ENCODE measurements around the gene TMEM8B.
A peak's percentile ranks its signal among the peaks of the same experiment; 100 is the strongest.

Gene TMEM8B

DNA sequence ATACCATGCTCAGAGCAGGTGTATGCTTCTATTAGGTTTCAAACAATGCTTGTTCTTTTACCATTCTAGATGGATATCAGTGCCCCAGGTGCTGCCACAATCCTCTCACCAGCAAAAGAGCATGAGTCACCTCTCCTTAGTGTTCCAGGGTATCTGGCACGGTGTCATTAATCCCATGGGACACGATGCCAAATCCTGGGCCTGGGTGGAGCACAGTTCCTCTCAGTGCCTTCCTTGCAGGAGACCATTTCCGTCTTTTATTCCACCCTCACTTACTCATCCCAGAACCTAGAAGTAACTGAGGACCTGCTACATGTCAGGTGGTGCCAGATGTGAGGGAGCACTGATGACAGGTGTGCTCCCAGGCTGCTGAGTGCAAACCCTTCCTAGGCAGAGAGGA lies 42.5 kb downstream of the TMEM8B start:
- no peak for ATAC-seq
- TF ChIP-seq ZNF70 (CRISPR knock-in tag; IDR thresholded peaks at IDR 0.05) (no peak), CSDC2 (CRISPR knock-in tag; IDR thresholded peaks at IDR 0.05) (no peak), POU6F1 (CRISPR knock-in tag; IDR thresholded peaks at IDR 0.05; ENCODE audit: borderline replicate concordance, low read depth) (no peak), ARNTL (CRISPR knock-in tag; IDR thresholded peaks at IDR 0.05; ENCODE audit: borderline replicate concordance, low read depth) (no peak)
- TF ChIP-seq, protein P1, sequence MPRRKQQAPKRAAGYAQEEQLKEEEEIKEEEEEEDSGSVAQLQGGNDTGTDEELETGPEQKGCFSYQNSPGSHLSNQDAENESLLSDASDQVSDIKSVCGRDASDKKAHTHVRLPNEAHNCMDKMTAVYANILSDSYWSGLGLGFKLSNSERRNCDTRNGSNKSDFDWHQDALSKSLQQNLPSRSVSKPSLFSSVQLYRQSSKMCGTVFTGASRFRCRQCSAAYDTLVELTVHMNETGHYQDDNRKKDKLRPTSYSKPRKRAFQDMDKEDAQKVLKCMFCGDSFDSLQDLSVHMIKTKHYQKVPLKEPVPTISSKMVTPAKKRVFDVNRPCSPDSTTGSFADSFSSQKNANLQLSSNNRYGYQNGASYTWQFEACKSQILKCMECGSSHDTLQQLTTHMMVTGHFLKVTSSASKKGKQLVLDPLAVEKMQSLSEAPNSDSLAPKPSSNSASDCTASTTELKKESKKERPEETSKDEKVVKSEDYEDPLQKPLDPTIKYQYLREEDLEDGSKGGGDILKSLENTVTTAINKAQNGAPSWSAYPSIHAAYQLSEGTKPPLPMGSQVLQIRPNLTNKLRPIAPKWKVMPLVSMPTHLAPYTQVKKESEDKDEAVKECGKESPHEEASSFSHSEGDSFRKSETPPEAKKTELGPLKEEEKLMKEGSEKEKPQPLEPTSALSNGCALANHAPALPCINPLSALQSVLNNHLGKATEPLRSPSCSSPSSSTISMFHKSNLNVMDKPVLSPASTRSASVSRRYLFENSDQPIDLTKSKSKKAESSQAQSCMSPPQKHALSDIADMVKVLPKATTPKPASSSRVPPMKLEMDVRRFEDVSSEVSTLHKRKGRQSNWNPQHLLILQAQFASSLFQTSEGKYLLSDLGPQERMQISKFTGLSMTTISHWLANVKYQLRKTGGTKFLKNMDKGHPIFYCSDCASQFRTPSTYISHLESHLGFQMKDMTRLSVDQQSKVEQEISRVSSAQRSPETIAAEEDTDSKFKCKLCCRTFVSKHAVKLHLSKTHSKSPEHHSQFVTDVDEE (CRISPR knock-in tag; IDR thresholded peaks at IDR 0.05), result no peak

DNA sequence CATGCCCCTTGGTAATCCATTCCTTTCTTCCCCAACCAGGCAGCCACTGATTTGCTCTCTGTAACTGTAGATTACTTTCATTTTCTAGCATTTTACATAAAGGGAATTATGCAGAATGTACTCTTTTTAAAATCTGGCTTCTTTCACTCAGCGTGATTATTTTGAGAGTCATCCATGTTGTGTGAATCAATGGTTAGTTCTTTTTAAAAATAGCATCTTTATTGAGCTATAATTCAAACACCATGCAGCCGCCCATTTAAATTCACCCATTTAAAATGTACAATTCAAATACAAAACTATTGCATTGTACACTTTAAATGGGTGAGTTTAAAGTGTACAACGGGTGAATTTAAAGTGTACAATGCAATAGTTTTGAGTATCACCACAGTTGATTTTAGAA lies 43.5 kb downstream of the TMEM8B start:
- ATAC-seq, result no peak
- TF ChIP-seq, protein P2, sequence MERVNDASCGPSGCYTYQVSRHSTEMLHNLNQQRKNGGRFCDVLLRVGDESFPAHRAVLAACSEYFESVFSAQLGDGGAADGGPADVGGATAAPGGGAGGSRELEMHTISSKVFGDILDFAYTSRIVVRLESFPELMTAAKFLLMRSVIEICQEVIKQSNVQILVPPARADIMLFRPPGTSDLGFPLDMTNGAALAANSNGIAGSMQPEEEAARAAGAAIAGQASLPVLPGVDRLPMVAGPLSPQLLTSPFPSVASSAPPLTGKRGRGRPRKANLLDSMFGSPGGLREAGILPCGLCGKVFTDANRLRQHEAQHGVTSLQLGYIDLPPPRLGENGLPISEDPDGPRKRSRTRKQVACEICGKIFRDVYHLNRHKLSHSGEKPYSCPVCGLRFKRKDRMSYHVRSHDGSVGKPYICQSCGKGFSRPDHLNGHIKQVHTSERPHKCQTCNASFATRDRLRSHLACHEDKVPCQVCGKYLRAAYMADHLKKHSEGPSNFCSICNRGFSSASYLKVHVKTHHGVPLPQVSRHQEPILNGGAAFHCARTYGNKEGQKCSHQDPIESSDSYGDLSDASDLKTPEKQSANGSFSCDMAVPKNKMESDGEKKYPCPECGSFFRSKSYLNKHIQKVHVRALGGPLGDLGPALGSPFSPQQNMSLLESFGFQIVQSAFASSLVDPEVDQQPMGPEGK (CRISPR knock-in tag; IDR thresholded peaks at IDR 0.05; ENCODE audit: borderline replicate concordance), result no peak
- TF ChIP-seq ZNF70 (CRISPR knock-in tag; IDR thresholded peaks at IDR 0.05) (no peak), ESRRG (CRISPR knock-in tag; IDR thresholded peaks at IDR 0.05) (no peak), ZFP3 (CRISPR knock-in tag; IDR thresholded peaks at IDR 0.05) (no peak), RARB (CRISPR knock-in tag; IDR thresholded peaks at IDR 0.05) (no peak), ISL1 (CRISPR knock-in tag; IDR thresholded peaks at IDR 0.05) (no peak), ZFP30 (CRISPR knock-in tag; IDR thresholded peaks at IDR 0.05) (no peak), ZC3H10 (CRISPR knock-in tag; IDR thresholded peaks at IDR 0.05) (no peak), TCF4 (CRISPR knock-in tag; IDR thresholded peaks at IDR 0.05; ENCODE audit: borderline replicate concordance) (no peak), PPARA (CRISPR knock-in tag; IDR thresholded peaks at IDR 0.05; ENCODE audit: borderline replicate concordance) (no peak), ARNTL (CRISPR knock-in tag; IDR thresholded peaks at IDR 0.05; ENCODE audit: borderline replicate concordance, low read depth) (no peak), CSRNP3 (CRISPR knock-in tag; IDR thresholded peaks at IDR 0.05) (no peak), OSR1 (CRISPR knock-in tag; IDR thresholded peaks at IDR 0.05) (no peak), ZNF565 (CRISPR knock-in tag; conservative IDR thresholded peaks at IDR 0.05; ENCODE audit: low read depth) (no peak), GLIS3 (CRISPR knock-in tag; IDR thresholded peaks at IDR 0.05) (no peak), CSDC2 (CRISPR knock-in tag; IDR thresholded peaks at IDR 0.05) (no peak), ZNF8 (CRISPR knock-in tag; IDR thresholded peaks at IDR 0.05) (no peak)

DNA sequence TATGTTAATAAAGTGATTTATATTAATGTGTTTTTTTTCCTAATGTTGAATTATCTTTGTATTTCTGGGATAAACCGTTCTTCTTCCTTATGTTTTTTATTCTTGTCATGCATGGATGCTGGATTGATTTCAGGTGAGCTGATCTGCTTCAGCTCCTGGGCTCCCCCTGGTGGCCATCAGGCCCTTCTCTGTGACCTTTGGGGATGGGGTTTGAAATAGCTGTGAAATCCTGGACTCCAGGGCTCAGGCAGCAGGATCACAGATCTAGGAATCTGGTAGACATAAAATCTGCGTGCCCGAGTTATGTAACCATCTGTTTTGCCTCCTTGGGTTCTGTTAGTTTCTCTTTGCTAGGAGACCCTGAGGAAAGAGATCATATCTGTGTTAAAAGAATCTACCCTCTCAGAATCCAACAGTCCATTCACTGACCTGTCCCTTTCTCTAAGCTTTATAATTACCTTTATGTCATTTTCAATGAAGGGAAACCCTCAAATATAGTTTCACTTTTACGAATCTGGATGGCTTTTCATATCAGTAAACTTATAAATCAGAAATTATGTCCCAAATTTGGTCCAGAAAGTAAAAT lies 53.3 kb downstream of the TMEM8B start:
- TF ChIP-seq CREB5 (CRISPR knock-in tag; IDR thresholded peaks at IDR 0.05; ENCODE audit: low read depth), result no peak
- TF ChIP-seq, protein P1 (CRISPR knock-in tag; IDR thresholded peaks at IDR 0.05), result no peak
- no peak for TF ChIP-seq RARB (CRISPR knock-in tag; IDR thresholded peaks at IDR 0.05)
- TF ChIP-seq ZNF565 (CRISPR knock-in tag; conservative IDR thresholded peaks at IDR 0.05; ENCODE audit: low read depth), result no peak
- no peak for TF ChIP-seq ZFP3 (CRISPR knock-in tag; IDR thresholded peaks at IDR 0.05)
- TF ChIP-seq ESRRG (CRISPR knock-in tag; IDR thresholded peaks at IDR 0.05), result no peak
- peak; percentile 92 for ATAC-seq

Measured in SK-N-SH treated with all-trans-retinoic acid at 6 μM for 48 hours (cell line).